ENCODE results near the gene AMPH. TPM values are rescaled to one million over a fixed set of nuclear protein-coding genes. Genes with fewer than 3 reads are reported as not detected.
"Not testable (repeated sequence)": the region's sequence is repeated elsewhere in the genome, so short reads cannot be mapped to it uniquely, and the experiment has no call there.

The AMPH gene
- total and polyA plus RNA-seq, 7 donors = 0.23 to 37.9 (median 2.5) TPM

DNA sequence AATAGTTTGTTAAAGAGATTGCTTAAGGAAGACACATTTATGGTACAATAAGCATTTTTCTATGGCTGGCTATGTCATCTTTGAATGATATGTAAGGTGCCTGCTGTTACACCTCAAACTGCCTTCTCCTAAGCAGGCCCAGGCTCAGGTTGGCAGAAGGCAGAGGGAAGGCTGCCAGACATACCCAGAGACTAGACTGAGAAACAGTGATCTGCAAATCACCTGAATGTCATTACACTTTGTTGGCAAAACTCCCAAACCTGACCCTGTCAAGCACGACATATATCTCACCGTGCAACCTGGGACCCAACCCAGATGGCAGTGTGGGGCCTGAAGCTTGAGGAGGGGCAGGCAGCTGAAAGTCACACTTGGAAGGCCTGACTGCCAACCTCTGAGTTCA, 221.1 kb downstream of the AMPH start:
- WGBS, 2 donors = 68 to 76% methylated on average over 2 of the region's 2 CpGs
- TF ChIP-seq POLR2A (IDR thresholded peaks at IDR 0.05) (no peak), POLR2AphosphoS5 (IDR thresholded peaks at IDR 0.05) (no peak), EP300 (IDR thresholded peaks at IDR 0.05) (no peak)
- TF ChIP-seq, protein P1, sequence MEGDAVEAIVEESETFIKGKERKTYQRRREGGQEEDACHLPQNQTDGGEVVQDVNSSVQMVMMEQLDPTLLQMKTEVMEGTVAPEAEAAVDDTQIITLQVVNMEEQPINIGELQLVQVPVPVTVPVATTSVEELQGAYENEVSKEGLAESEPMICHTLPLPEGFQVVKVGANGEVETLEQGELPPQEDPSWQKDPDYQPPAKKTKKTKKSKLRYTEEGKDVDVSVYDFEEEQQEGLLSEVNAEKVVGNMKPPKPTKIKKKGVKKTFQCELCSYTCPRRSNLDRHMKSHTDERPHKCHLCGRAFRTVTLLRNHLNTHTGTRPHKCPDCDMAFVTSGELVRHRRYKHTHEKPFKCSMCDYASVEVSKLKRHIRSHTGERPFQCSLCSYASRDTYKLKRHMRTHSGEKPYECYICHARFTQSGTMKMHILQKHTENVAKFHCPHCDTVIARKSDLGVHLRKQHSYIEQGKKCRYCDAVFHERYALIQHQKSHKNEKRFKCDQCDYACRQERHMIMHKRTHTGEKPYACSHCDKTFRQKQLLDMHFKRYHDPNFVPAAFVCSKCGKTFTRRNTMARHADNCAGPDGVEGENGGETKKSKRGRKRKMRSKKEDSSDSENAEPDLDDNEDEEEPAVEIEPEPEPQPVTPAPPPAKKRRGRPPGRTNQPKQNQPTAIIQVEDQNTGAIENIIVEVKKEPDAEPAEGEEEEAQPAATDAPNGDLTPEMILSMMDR (IDR thresholded peaks at IDR 0.05) = no peak
- H3K27me3 ChIP-seq = no peaks in the 10 kb centered on the region
- no peaks in the 10 kb centered on the region for H3K36me3 ChIP-seq
- no peak for DNase-seq
- intact Hi-C loops (cut with DNase I) = no loop called here
- H3K9me3 ChIP-seq = no peaks in the 10 kb centered on the region
- no peak overlapping the region for H3K4me3 ChIP-seq
- no peak overlapping the region for H3K27ac ChIP-seq
- H3K4me1 ChIP-seq = no peaks in the 10 kb centered on the region

DNA sequence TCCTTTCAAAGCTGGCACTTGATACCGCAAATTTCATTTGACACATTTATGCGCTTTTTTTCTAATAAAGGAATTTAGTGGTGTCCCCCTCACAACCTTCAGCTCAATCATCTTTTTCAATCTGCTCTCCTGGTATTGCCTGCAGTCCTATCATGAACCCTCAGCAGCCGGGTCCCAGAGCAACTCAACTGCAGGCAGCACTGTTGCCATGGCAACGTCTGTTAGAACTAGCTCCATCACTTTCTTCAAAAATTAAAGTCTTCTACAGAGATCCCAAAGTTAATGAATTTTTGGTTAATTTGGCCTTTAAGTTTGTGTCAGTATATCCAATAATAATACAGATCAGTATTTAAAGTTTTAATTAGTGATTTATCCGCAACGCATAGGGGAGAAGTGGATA, 221.6 kb downstream of the AMPH start:
- Histone ChIP-seq H3K9me3 (no peaks in the 10 kb centered on the region), H3K4me3 (no peak overlapping the region), H3K4me1 (no peaks in the 10 kb centered on the region), H3K27me3 (no peaks in the 10 kb centered on the region), H3K36me3 (no peaks in the 10 kb centered on the region), H3K27ac (no peak overlapping the region)
- DNase-seq = no peak
- WGBS, 2 donors = 93 to 95% methylated on average over 6 of the region's 6 CpGs
- TF ChIP-seq POLR2A (IDR thresholded peaks at IDR 0.05) (no peak), POLR2AphosphoS5 (IDR thresholded peaks at IDR 0.05) (no peak), EP300 (IDR thresholded peaks at IDR 0.05) (no peak)
- TF ChIP-seq, protein P1 (IDR thresholded peaks at IDR 0.05) = no peak
- intact Hi-C loops (cut with DNase I) = no loop called here

DNA sequence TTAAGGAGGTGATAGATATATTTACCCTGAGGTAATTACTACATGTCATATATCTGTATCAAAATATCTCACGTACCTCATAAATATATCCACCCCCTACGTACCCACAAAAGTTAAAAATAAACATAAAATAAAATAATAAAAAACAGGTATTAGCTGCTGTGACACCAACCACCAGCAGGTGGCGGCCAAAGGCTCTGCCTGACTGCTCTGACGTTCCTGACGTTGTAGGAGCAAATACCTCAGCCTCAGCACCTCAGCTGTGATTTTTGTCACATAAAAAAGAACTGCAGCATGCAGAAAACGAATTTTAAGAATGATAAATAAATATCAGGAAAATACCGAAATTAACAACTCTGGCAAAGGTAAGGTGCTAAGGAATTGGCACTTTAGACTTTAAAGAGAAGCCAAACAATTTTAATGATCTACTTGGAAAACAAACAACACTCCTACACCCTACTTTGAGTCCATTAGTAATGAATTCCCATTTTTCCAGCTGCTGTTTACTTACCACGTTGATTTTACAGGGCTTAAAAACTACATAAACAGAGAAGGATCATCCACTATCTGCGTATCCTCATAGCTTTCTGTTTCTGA, 232.3 kb downstream of the AMPH start:
- Histone ChIP-seq H3K27me3 (no peaks in the 10 kb centered on the region), H3K4me3 (no peak overlapping the region), H3K27ac (no peak overlapping the region), H3K4me1 (peaks cover 0 to 4% (median 0%) of the 10 kb centered on the region in 4 donors), H3K36me3 (no peaks in the 10 kb centered on the region), H3K9me3 (no peaks in the 10 kb centered on the region)
- TF ChIP-seq EP300 (IDR thresholded peaks at IDR 0.05) = no peak
- TF ChIP-seq, protein P1 (IDR thresholded peaks at IDR 0.05) = peak in 3 of 4 experiments; percentile 63 to 84 (median 71)
- 6 to 8% methylated on average over 9 of the region's 9 CpGs for WGBS, 2 donors
- intact Hi-C loops (cut with DNase I) = loop anchor here (2.0 to 5.0 kb wide), 2 partner anchors 263 to 1122 kb away; no protein-coding TSS in a partner anchor
- DNase-seq = no peak

DNA sequence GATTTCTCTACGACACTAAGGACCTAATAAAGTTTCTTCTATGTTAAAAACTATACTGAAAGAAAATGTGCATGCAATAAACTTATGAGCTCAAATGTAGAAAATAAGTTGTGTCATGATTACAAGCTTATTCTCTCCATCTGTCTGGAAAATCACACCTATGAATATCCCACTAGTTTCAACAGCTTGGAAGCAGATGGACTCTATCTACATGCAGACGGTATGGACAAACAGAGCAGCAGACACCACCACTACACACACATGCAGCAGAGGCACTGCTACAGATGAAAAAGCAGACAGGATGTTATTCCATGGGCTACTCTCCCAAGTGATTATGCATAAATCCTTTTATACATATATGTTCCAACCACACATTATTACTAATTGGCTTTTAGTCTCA, 234.3 kb downstream of the AMPH start:
- intact Hi-C loops (cut with DNase I) = loop anchor here (5.0 kb wide), 1 partner anchor 265 kb away; no protein-coding TSS in a partner anchor
- H3K36me3 ChIP-seq = no peaks in the 10 kb centered on the region
- no peaks in the 10 kb centered on the region for H3K27me3 ChIP-seq
- no peak overlapping the region for H3K4me3 ChIP-seq
- DNase-seq = no peak
- TF ChIP-seq POLR2AphosphoS5 (IDR thresholded peaks at IDR 0.05) = no peak
- no peak for TF ChIP-seq POLR2A (IDR thresholded peaks at IDR 0.05)
- TF ChIP-seq EP300 (IDR thresholded peaks at IDR 0.05) = no peak
- TF ChIP-seq, protein P1 (IDR thresholded peaks at IDR 0.05) = no peak
- no peak overlapping the region for H3K27ac ChIP-seq
- no peaks in the 10 kb centered on the region for H3K9me3 ChIP-seq
- 83 to 88% methylated on average over 2 of the region's 2 CpGs for WGBS, 2 donors
- H3K4me1 ChIP-seq = peaks cover 0 to 4% (median 0%) of the 10 kb centered on the region in 4 donors

DNA sequence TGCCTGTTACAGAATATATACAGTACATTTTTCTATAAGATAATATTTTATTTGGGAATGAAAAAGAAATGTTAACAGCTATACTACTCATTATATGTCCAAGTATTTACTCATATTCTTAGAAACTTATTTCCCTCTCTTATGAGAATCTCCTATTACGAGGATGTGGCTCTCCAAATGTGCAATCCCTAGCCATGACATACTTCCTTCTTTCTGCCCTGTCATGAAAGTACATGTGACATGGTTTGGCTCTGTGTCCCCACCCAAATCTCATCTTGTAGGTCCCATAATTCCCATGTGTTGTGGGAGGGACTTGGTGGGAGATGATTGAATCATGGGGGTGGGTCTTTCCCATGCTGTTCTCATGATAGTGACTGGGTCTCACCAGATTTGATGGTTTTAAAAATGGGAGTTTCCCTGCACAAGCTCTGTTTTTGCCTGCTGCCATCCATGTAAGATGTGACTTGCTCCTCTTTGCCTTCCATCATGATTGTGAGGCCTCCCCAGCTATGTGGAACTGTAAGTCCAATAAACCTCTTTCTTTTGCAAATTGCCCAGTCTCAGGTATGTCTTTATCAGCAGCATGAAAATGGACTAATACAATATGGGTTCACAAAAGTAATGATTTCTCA, 235.1 kb downstream of the AMPH start:
- H3K27ac ChIP-seq, H3K4me3 ChIP-seq, H3K4me1 ChIP-seq, H3K9me3 ChIP-seq, DNase-seq, H3K27me3 ChIP-seq, H3K36me3 ChIP-seq: not testable (repeated sequence)
- 87 to 88% methylated on average over 1 of the region's 1 CpG for WGBS, 2 donors
- intact Hi-C loops (cut with DNase I) = loop anchor here (5.0 kb wide), 1 partner anchor 266 kb away; no protein-coding TSS in a partner anchor
